Suprapubic skin (tissue), 4 donors: ENCODE measurements around the gene PTMS. TPM values are rescaled to one million over a fixed set of nuclear protein-coding genes. Genes with fewer than 3 reads are reported as not detected.

Source experiments
- DNase-seq, 2 donors: peaks; one replicate each; pipeline ENCODE4 v3.0.0-alpha.2; 2019; ENCODE audit warnings: low spot score in 2 of 2
- H3K27ac ChIP-seq: fragments of 200-600 bp; sonication (generic); one replicate; pipeline ENCODE4 v1.5.1; 2019
- H3K27me3 ChIP-seq: fragments of 200-600 bp; sonication (generic); one replicate; pipeline ENCODE4 v1.5.1; 2019
- H3K36me3 ChIP-seq: fragments of 200-600 bp; sonication (generic); one replicate; pipeline ENCODE4 v1.5.1; 2019
- H3K4me1 ChIP-seq: fragments of 200-600 bp; sonication (generic); one replicate; pipeline ENCODE4 v1.5.1; 2019
- H3K4me3 ChIP-seq: fragments of 200-600 bp; sonication (generic); one replicate; pipeline ENCODE4 v1.5.1; 2019; ENCODE audit warnings: mild to moderate bottlenecking
- H3K9me3 ChIP-seq: fragments of 200-600 bp; sonication (generic); one replicate; pipeline ENCODE4 v1.5.1; 2019
- EP300 ChIP-seq: sonication (generic); formaldehyde crosslinking; IDR thresholded peaks from one replicate; pipeline ENCODE4 v1.6.1; 2017; ENCODE audit warnings: antibody characterized with exemption
- POLR2A ChIP-seq, 2 donors: fragments of 450-650 bp; IDR thresholded peaks; one replicate each; pipeline ENCODE4 v1.6.1; 2017; ENCODE audit warnings: antibody characterized with exemption in 2 of 2, mild to moderate bottlenecking in 2 of 2, moderate library complexity in 2 of 2
- POLR2AphosphoS5 ChIP-seq, 3 donors: sonication (generic); formaldehyde crosslinking; IDR thresholded peaks; one replicate each; pipeline ENCODE4 v1.6.1; 2017; ENCODE audit warnings: antibody characterized with exemption in 3 of 3
- WGBS: methylation state at CpG from one replicate; pipeline ENCODE4 v1.1.5; 2018; 5-methylcytosine and 5-hydroxymethylcytosine counted together
- total RNA-seq, 4 donors: library from RNA; depleted of rRNA; stranded (reverse); fragments of >200 nt; gene quantifications; one replicate each; pipeline ENCODE4 v1.1.0, GENCODE V29; 2016
- TF ChIP-seq, protein P1 (sequence below), 2 donors: fragments of 200-600 bp in 1 of 2; fragments of 450-650 bp in 1 of 2; sonication (generic) in 1 of 2; IDR thresholded peaks; one replicate each; pipeline ENCODE4 v1.5.1; 2016 to 2019; ENCODE audit warnings: antibody characterized with exemption in 2 of 2, mild to moderate bottlenecking in 1 of 2, moderate library complexity in 1 of 2

The PTMS gene
- total RNA-seq, 4 donors from 2014 or later = 91.2 to 128 (median 99.8) TPM

- no peak overlapping the region for H3K27ac ChIP-seq
- no peaks in the 10 kb centered on the region for H3K36me3 ChIP-seq
- TF ChIP-seq, protein P1, sequence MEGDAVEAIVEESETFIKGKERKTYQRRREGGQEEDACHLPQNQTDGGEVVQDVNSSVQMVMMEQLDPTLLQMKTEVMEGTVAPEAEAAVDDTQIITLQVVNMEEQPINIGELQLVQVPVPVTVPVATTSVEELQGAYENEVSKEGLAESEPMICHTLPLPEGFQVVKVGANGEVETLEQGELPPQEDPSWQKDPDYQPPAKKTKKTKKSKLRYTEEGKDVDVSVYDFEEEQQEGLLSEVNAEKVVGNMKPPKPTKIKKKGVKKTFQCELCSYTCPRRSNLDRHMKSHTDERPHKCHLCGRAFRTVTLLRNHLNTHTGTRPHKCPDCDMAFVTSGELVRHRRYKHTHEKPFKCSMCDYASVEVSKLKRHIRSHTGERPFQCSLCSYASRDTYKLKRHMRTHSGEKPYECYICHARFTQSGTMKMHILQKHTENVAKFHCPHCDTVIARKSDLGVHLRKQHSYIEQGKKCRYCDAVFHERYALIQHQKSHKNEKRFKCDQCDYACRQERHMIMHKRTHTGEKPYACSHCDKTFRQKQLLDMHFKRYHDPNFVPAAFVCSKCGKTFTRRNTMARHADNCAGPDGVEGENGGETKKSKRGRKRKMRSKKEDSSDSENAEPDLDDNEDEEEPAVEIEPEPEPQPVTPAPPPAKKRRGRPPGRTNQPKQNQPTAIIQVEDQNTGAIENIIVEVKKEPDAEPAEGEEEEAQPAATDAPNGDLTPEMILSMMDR (IDR thresholded peaks at IDR 0.05) = no peak
- no peak for TF ChIP-seq EP300
- no peak for TF ChIP-seq POLR2A (IDR thresholded peaks at IDR 0.05)
- 47% methylated on average over 4 of the region's 4 CpGs for WGBS
- no peaks in the 10 kb centered on the region for H3K4me1 ChIP-seq
- no peaks in the 10 kb centered on the region for H3K27me3 ChIP-seq
- no peaks in the 10 kb centered on the region for H3K9me3 ChIP-seq
- DNase-seq = no peak
- H3K4me3 ChIP-seq = no peak overlapping the region
Measured at GRCh38 chr12:6813363-6813762, 47.2 kb downstream of the PTMS start.

GRCh38 chr12:6816598-6816997 is 50.4 kb downstream of the PTMS start:
- DNase-seq = no peak
- peaks cover 2% of the 10 kb centered on the region for H3K27me3 ChIP-seq
- H3K36me3 ChIP-seq = no peaks in the 10 kb centered on the region
- H3K4me1 ChIP-seq = peaks cover 9% of the 10 kb centered on the region
- no peak for TF ChIP-seq POLR2AphosphoS5 (IDR thresholded peaks at IDR 0.05)
- TF ChIP-seq, protein P1 (IDR thresholded peaks at IDR 0.05) = no peak
- no peak for TF ChIP-seq EP300
- TF ChIP-seq POLR2A (IDR thresholded peaks at IDR 0.05) = no peak
- no peak overlapping the region for H3K4me3 ChIP-seq
- no peak overlapping the region for H3K27ac ChIP-seq
- no peaks in the 10 kb centered on the region for H3K9me3 ChIP-seq
- WGBS = 65% methylated on average over 3 of the region's 3 CpGs

DNA sequence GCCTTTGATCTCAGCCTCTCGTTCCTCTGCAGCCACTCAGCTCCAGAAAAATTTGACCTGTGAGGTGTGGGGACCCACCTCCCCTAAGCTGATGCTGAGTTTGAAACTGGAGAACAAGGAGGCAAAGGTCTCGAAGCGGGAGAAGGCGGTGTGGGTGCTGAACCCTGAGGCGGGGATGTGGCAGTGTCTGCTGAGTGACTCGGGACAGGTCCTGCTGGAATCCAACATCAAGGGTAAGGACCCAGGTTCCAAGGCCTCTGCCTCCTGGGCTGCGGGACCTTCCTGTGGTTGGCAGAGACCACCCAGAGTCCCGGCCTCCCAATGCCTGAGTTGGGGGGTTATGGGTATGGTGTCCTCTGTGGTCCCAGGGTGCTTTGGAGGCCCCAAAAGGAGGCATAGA is 50.9 kb downstream of the PTMS start:
- no peaks in the 10 kb centered on the region for H3K36me3 ChIP-seq
- DNase-seq = no peak
- H3K4me3 ChIP-seq = no peak overlapping the region

GRCh38 chr12:6817662-6818157 is 51.5 kb downstream of the PTMS start:
- 85% methylated on average over 20 of the region's 20 CpGs for WGBS
- DNase-seq = no peak
- no peaks in the 10 kb centered on the region for H3K36me3 ChIP-seq
- peaks cover 13% of the 10 kb centered on the region for H3K27me3 ChIP-seq
- H3K4me1 ChIP-seq = peaks cover 15% of the 10 kb centered on the region
- H3K27ac ChIP-seq = no peak overlapping the region
- no peak overlapping the region for H3K4me3 ChIP-seq
- no peaks in the 10 kb centered on the region for H3K9me3 ChIP-seq
- TF ChIP-seq POLR2AphosphoS5 (IDR thresholded peaks at IDR 0.05) = no peak
- no peak for TF ChIP-seq EP300
- TF ChIP-seq POLR2A (IDR thresholded peaks at IDR 0.05) = no peak
- TF ChIP-seq, protein P1 (IDR thresholded peaks at IDR 0.05) = no peak

More for the DNA sequence above, 50.9 kb downstream of the PTMS start:
- Histone ChIP-seq H3K4me1 (peaks cover 14% of the 10 kb centered on the region), H3K27ac (no peak overlapping the region), H3K9me3 (no peaks in the 10 kb centered on the region), H3K27me3 (peaks cover 7% of the 10 kb centered on the region)
- 82% methylated on average over 6 of the region's 8 CpGs for WGBS
- no peak for TF ChIP-seq POLR2A (IDR thresholded peaks at IDR 0.05)
- TF ChIP-seq, protein P1 (IDR thresholded peaks at IDR 0.05) = no peak
- TF ChIP-seq POLR2AphosphoS5 (IDR thresholded peaks at IDR 0.05) = no peak
- TF ChIP-seq EP300 = no peak

- Histone ChIP-seq H3K4me1 (peaks cover 15% of the 10 kb centered on the region), H3K27ac (no peak overlapping the region), H3K4me3 (no peak overlapping the region), H3K27me3 (peaks cover 18% of the 10 kb centered on the region), H3K9me3 (no peaks in the 10 kb centered on the region), H3K36me3 (no peaks in the 10 kb centered on the region)
- TF ChIP-seq, protein P1 (IDR thresholded peaks at IDR 0.05) = no peak
- TF ChIP-seq POLR2A (IDR thresholded peaks at IDR 0.05) = no peak
- DNase-seq = no peak
- WGBS = 75% methylated on average over 8 of the region's 10 CpGs
Measured at GRCh38 chr12:6818222-6818621, 52.1 kb downstream of the PTMS start.
